HG03442 (cell line): Measurements from ENCODE around the gene DENND5A.
A peak's percentile ranks its signal among the peaks of the same experiment; 100 is the strongest.
"Not testable (repeated sequence)": the region's sequence is repeated elsewhere in the genome, so short reads cannot be mapped to it uniquely, and the experiment has no call there.

Source experiments
- ATAC-seq: cut with Tn5 transposase; IDR thresholded peaks from one replicate; pipeline ENCODE4 v1.9.1; 2021; ENCODE audit warnings: mild to moderate bottlenecking, moderate library complexity; ENCODE audit not compliant: unreplicated experiment

DENND5A gene

GRCh38 chr11:9266132-9266736 lies 1.1 kb upstream of the DENND5A start:
- no peak for ATAC-seq

DNA sequence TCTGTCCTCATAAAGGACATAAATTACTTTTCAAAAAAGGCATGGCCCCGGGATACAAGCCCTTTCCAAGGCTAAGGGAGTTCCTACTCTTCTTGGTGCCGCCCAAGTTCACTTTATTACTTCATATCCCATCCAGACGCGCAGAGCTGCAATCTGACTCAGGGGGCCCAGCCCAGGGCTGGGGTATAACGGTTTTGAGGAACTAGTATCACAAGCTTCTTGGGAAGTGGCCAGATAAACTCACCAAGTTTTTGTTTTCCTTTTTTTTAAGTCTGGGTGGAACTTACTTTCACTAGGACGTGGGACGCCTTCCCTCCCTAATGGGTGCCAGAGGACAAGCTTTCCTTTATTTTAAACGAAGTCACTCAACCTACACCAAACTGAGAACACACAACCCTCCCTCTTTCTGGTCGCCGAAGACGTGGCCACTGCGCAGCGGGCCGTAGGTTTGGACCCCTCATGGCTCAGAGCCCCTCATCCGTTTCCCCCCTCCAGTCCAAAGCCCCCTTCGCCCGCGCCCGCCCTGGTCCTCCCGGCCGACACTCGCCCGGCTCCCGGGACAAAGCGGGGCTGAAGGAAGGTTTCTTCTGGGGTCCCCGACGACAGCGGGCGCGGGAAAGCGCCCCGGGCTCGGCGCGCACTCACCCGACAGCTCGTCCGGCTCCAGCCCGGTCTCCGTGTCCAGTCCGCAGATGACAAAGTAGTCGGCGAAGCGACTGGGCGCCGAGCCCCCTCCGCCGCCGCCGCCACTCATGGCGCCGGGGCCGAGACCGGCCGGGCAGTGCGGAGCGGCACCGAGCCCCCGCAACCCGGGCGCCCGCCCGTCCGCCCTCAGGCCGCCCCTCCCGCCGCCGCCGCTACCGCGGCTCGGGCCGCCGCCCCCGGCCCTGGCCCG lies 587 bp downstream of the DENND5A start:
- ATAC-seq: peak; percentile 16

DNA sequence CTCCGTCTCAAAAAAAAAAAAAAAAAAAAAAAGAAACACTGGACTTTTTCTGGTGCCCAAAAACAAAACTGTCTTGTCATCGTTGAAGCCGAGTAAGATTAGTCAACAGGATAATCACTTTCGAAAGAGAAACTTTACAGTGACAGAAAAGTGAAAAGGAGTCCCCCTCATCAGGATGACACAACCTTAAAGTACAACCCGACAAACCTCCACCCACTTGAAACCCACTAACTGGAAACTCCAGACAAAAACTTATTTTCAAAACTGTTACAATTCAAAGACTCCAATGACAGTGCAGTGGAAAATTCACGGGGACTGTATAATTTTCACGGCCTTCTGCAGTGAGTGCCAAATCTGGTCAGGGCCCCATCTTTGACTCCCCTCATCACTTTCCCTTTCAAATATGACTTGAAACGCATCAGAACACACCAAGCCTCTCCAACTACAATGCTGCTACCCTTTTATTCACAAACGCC lies 1.3 kb downstream of the DENND5A start:
- ATAC-seq: peak; percentile 59

GRCh38 chr11:9260838-9261146 lies 4.4 kb downstream of the DENND5A start:
- not testable (repeated sequence) for ATAC-seq

- ATAC-seq: no peak
Measured at GRCh38 chr11:9259981-9260837, 4.9 kb downstream of the DENND5A start.

- ATAC-seq: not testable (repeated sequence)
Measured at GRCh38 chr11:9258279-9258678, 6.9 kb downstream of the DENND5A start.

DNA sequence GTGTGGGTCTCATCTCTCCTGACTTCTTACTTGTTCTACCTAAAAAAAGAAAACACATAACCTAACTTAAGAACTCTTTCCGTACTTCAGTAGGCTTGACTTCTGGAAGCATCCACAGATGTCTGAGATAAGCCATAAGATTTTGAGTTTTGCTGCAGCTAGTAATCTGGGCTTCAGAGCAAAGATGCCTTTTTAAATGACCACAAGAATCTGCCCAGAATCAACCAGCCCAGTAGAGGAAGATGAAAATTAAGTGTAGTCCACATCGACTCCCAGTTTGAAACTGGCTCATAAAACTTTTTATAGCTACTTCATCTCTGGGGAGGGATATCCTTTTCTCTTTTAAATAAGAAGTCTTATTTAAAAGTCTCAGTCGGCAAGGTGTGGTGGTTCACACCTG lies 10.7 kb downstream of the DENND5A start:
- ATAC-seq: no peak

- ATAC-seq: no peak
Measured at GRCh38 chr11:9253086-9253485, 12.1 kb downstream of the DENND5A start.

- no peak for ATAC-seq
Measured at GRCh38 chr11:9251311-9251710, 13.8 kb downstream of the DENND5A start.

DNA sequence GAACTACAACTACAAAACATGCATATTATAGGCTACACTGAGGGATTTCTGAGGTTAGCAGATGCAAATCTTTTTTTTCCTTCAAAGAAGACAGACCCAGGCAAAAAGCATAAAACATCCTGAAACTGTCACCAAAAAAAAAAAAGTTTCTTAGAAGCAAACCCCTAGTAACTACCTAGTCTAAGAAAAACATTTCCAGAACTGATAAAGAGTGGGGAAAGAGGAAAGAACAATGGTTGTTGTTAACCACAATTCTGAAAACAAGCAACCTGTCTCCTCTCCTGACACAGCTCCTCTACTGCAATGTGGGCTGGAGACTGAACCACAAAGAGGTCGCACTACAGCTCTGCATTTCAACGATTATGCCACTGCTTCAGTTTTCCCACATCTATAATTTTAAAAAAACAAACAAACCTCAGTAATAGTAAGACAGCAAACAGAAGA lies 15.0 kb downstream of the DENND5A start:
- peak; percentile 77 for ATAC-seq

DNA sequence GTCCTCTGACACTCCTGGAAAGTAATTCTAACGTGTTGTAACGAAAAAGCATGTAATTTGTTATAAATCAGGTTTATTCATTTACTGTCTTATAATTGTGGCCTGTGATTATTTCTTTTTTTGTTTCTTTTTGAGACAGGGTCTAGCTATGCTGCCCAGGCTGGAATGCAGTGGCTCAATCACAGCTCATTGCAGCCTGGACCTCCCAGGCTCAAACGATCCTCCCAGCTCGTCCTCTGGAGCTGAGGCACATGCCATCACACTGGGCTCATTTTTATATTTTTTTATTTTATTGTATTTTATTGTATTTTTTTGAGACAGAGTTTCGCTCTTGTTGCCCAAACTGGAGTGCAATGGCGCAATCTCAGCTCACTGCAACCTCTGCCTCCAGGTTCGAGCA lies 15.9 kb downstream of the DENND5A start:
- ATAC-seq: no peak

- ATAC-seq: no peak
Measured at GRCh38 chr11:9247863-9248262, 17.3 kb downstream of the DENND5A start.

DNA sequence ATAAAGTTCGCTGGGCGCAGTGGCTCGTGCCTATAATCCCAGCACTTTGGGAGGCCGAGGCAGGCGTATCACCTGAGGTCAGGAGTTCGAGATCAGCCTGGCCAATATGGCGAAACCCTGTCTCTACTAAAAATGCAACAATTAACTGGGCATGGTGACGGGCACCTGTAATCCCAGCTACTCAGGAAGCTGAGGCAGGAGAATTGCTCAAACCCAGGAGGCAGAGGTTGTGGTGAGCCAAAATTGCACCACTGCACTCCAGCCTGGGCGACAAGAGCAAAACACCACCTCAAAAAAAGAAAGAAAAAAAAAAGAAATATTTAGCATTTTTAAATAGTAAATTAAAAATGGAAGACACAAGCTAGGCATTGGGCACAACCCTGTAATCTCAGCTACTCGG lies 28.9 kb downstream of the DENND5A start:
- not testable (repeated sequence) for ATAC-seq

DNA sequence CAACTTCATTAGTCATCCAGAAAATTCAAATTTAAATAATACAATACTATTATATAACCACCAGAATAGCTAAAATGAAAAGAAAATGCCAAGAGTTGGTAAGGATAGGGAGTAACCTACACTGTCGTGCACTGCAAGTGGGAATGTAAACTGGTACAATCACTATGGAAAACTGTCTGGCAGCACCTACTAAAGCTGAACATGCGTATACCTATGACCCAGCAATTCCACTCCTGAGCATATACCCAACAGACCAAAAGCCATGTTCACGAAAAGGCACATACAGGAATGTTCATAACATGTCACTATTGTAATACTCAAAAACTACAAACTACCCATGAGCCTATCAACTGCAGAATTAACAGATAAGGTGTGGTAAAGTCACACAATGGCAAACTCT lies 32.7 kb downstream of the DENND5A start:
- no peak for ATAC-seq

DNA sequence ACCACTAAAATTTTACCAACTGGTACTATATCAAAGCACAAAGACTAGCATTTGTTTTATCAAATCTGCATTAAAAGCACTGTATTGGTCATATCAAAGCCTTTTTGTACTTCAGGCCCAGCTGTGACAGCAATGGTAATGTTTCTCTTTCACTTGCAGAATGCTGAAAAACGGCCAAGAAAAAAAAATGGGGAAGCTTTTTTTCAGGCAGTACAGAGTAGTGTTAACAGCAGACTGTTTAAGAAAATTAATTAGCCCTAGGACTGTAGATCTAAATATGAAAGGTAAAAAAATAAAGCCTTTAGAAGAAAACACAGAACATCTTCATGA lies 33.3 kb downstream of the DENND5A start:
- no peak for ATAC-seq

- no peak for ATAC-seq
Measured at GRCh38 chr11:9230296-9230695, 34.9 kb downstream of the DENND5A start.

- no peak for ATAC-seq
Measured at GRCh38 chr11:9228091-9228490, 37.1 kb downstream of the DENND5A start.

DNA sequence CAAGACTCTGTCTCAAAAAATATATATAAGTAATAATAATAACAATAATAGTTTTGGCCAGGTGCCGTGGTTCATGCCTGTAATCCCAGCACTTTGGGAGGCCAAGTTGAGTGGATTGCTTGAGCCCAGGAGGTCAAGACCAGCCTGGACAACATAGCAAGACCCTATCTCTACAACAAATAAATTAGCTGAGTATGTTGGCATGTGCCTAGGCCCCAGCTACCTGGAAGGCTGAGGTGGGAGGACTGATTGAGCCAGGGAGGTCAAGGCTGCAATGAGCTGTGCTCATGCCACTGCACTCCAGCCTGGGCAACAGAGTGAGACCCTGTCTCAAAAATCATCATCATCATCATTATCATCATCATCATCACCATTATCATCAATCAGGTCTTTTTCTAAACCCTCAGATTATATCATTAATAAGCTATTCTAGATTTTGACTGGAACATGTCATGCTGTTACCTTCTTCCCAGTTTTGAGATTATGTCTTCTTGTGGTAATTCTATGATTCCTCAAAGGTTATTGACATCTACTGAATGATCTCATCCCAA lies 39.3 kb downstream of the DENND5A start:
- ATAC-seq: no peak

DNA sequence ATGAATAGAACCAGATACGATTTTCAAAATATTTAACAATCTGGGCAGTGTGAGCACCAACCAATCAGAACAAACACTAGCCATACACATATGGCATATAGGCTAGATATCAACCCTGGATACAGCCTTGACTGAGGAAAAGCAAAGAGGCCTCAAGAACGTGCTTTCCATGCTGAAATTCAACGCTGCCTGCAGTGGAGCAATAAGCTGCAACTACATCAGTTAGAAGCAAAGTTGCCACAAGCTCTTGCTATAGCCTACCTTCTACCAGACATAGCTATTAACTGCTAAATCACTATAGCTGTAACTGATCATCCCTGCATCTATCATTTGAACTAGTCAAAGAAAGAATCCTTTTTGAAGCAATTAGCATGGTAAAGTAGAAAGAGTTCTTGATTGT lies 42.5 kb downstream of the DENND5A start:
- ATAC-seq: no peak

- not testable (repeated sequence) for ATAC-seq
Measured at GRCh38 chr11:9220853-9221252, 44.3 kb downstream of the DENND5A start.

DNA sequence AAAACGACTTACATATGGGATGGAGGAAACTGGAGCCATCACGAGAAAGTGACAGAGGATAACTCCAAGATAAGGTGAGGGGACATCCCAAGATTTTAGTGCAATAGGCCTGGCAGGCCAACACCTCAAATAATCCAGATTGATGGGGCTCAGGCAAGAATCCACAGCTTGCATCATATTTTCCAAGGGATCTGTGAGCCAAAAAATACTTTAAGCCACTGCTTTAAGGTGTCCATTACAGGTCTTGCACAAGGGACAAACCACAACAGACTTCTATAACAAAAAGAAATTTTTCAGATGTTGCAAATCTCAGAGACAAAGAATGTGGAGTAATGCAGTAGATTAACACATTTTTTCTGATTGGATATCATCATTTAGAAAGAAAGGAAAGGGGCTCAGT lies 45.6 kb downstream of the DENND5A start:
- no peak for ATAC-seq
